ENCODE measurements around the gene OR52I1.

OR52I1 gene

GRCh38 chr11:4639931-4640330 is 46.1 kb downstream of the OR52I1 start:
- H3K4me1 Mint-ChIP-seq, result peaks cover 4% of the 10 kb centered on the region
- no peak for TF ChIP-seq CTCF (IDR thresholded peaks at IDR 0.05; ENCODE audit: unreplicated experiment in 3 of 3)
- no peak overlapping the region for H3K4me3 Mint-ChIP-seq

GRCh38 chr11:4641501-4641900 is 47.7 kb downstream of the OR52I1 start:
- Mint-ChIP-seq H3K27ac (peak overlapping the region in 1 of 3 experiments; percentile 21), H3K27me3 (ENCODE audit: low read depth) (peaks cover 5% of the 10 kb centered on the region), H3K36me3 (ENCODE audit: low read depth) (no peaks in the 10 kb centered on the region), H3K9me3 (no peaks in the 10 kb centered on the region), H3K4me1 (peaks cover 4% of the 10 kb centered on the region), H3K4me3 (no peak overlapping the region)
- no peak for TF ChIP-seq CTCF (IDR thresholded peaks at IDR 0.05; ENCODE audit: unreplicated experiment in 3 of 3)

More at GRCh38 chr11:4639931-4640330, 46.1 kb downstream of the OR52I1 start:
- Mint-ChIP-seq H3K9me3 (no peaks in the 10 kb centered on the region), H3K36me3 (ENCODE audit: low read depth) (no peaks in the 10 kb centered on the region), H3K27me3 (ENCODE audit: low read depth) (peaks cover 1% of the 10 kb centered on the region), H3K27ac (no peak overlapping the region)

GRCh38 chr11:4642043-4642442 is 48.2 kb downstream of the OR52I1 start:
- H3K4me1 Mint-ChIP-seq, result peaks cover 4% of the 10 kb centered on the region
- no peaks in the 10 kb centered on the region for H3K36me3 Mint-ChIP-seq (ENCODE audit: low read depth)
- H3K4me3 Mint-ChIP-seq, result no peak overlapping the region
- H3K27me3 Mint-ChIP-seq (ENCODE audit: low read depth), result peaks cover 5% of the 10 kb centered on the region
- no peak for TF ChIP-seq CTCF (IDR thresholded peaks at IDR 0.05; ENCODE audit: unreplicated experiment in 3 of 3)
- peak overlapping the region in 1 of 3 experiments; percentile 21 for H3K27ac Mint-ChIP-seq
- H3K9me3 Mint-ChIP-seq, result no peaks in the 10 kb centered on the region

- H3K4me3 Mint-ChIP-seq, result no peak overlapping the region
- no peak for TF ChIP-seq CTCF (IDR thresholded peaks at IDR 0.05; ENCODE audit: unreplicated experiment in 3 of 3)
- H3K36me3 Mint-ChIP-seq (ENCODE audit: low read depth), result no peaks in the 10 kb centered on the region
- no peak overlapping the region for H3K27ac Mint-ChIP-seq
- peaks cover 7% of the 10 kb centered on the region for H3K4me1 Mint-ChIP-seq
- H3K9me3 Mint-ChIP-seq, result no peaks in the 10 kb centered on the region
- peaks cover 5% of the 10 kb centered on the region for H3K27me3 Mint-ChIP-seq (ENCODE audit: low read depth)
Measured at GRCh38 chr11:4643076-4643475, 49.2 kb downstream of the OR52I1 start.

- Mint-ChIP-seq H3K27me3 (ENCODE audit: low read depth) (peaks cover 5% of the 10 kb centered on the region), H3K4me1 (peaks cover 9% of the 10 kb centered on the region), H3K4me3 (no peak within 1 kb of the TSS), H3K9me3 (no peaks in the 10 kb centered on the region), H3K27ac (no peak within 1 kb of the TSS), H3K36me3 (ENCODE audit: low read depth) (no peaks in the 10 kb centered on the region)
- no peak for TF ChIP-seq CTCF (IDR thresholded peaks at IDR 0.05; ENCODE audit: unreplicated experiment in 3 of 3)
Measured at GRCh38 chr11:4643682-4644081, 49.8 kb downstream of the OR52I1 start, which contains the start of gene OR51E1. TSS of gene OR51E1 (plus strand) at chr11:4643982. CDS start at chr11:4652527, 8,545 bp downstream.

- peaks cover 5% of the 10 kb centered on the region for H3K27me3 Mint-ChIP-seq (ENCODE audit: low read depth)
- H3K27ac Mint-ChIP-seq, result no peak overlapping the region
- no peak for TF ChIP-seq CTCF (IDR thresholded peaks at IDR 0.05; ENCODE audit: unreplicated experiment in 3 of 3)
- peaks cover 9% of the 10 kb centered on the region for H3K4me1 Mint-ChIP-seq
- H3K4me3 Mint-ChIP-seq, result no peak overlapping the region
- no peaks in the 10 kb centered on the region for H3K9me3 Mint-ChIP-seq
- no peaks in the 10 kb centered on the region for H3K36me3 Mint-ChIP-seq (ENCODE audit: low read depth)
Measured at GRCh38 chr11:4644233-4644632, 50.4 kb downstream of the OR52I1 start.
